T-helper 1 cell treated with Interleukin-12 subunit alpha and Interleukin-12 subunit beta and Interleukin-4 antibody, amounts not matched to agents 30 ng/mL and 1 ng/mL, for 36 hours (primary cell): Measurements from ENCODE around the gene WNT8B. TPM values are rescaled to one million over a fixed set of nuclear protein-coding genes. Genes with fewer than 3 reads are reported as not detected.

Source experiments
- intact Hi-C: fragments of 100-400 bp; cut with micrococcal nuclease; formaldehyde crosslinking; loops from one replicate; pipeline ENCODE4 v1.15.1; 2024
- total RNA-seq: library from RNA; stranded (reverse); gene quantifications from 2 replicates; pipeline ENCODE4 v1.2.3, GENCODE V29; 2022

Gene WNT8B
- total RNA-seq, 1 donor from 2014 or later = not detected

- intact Hi-C loops = no loop called here
These were observed 54.0 kb downstream of the WNT8B start for GRCh38 chr10:100516847-100517246.

GRCh38 chr10:100518761-100519241 lies 56.0 kb downstream of the WNT8B start:
- intact Hi-C loops = loop anchor here (1.0 kb wide), 6 partner anchors 10 to 180 kb away; partner anchors contain the start of gene HIF1AN

GRCh38 chr10:100519311-100520051 lies 56.7 kb downstream of the WNT8B start, which contains the start of gene SEC31B:
SEC31B (minus strand) TSS chr10:100519861; CDS start chr10:100516952, 2,909 bp downstream.
- intact Hi-C loops = no loop called here

GRCh38 chr10:100520811-100521210 lies 58.0 kb downstream of the WNT8B start:
- intact Hi-C loops = no loop called here

- intact Hi-C loops = no loop called here
These were observed 59.4 kb downstream of the WNT8B start for GRCh38 chr10:100522107-100522801.

GRCh38 chr10:100522945-100523344 lies 60.1 kb downstream of the WNT8B start:
- intact Hi-C loops = no loop called here

- intact Hi-C loops = no loop called here
These were observed 61.4 kb downstream of the WNT8B start for GRCh38 chr10:100524206-100524605.

- intact Hi-C loops = no loop called here
These were observed 61.8 kb downstream of the WNT8B start for GRCh38 chr10:100524638-100525037.

- intact Hi-C loops = loop anchor here (1.0 to 2.0 kb wide), 4 partner anchors 17 to 342 kb away; partner anchors contain the start of genes ERLIN1 and SCD
These were observed 65.5 kb downstream of the WNT8B start for GRCh38 chr10:100528123-100528886.

GRCh38 chr10:100528921-100529474 lies 66.2 kb downstream of the WNT8B start:
- intact Hi-C loops = loop anchor here (1.0 to 2.0 kb wide), 5 partner anchors 18 to 342 kb away; partner anchors contain the start of genes BLOC1S2, ERLIN1 and SCD

- intact Hi-C loops = loop anchor here (1.0 to 10.0 kb wide), 6 partner anchors 159 to 1973 kb away; partner anchors contain the start of genes ACTR1A, BLOC1S2, ERLIN1 and KAZALD1
These were observed 66.9 kb downstream of the WNT8B start, which contains the start of gene NDUFB8 for GRCh38 chr10:100529475-100530298. NDUFB8 (minus strand) TSS chr10:100529871; CDS start chr10:100529851, 20 bp downstream.

- intact Hi-C loops = loop anchor here (5.0 to 10.0 kb wide), 2 partner anchors 533 to 1971 kb away; partner anchors contain the start of genes ACTR1A, KAZALD1 and SUFU
These were observed 69.0 kb downstream of the WNT8B start for GRCh38 chr10:100531761-100532160.

Other genes starting within 250 kb of the WNT8B start
- gene CHUK, start 233.4 kb upstream of the WNT8B start, total RNA-seq = 29.7 and 30.3 TPM in 2 replicates
- 40.7 and 42.0 TPM in 2 replicates for gene CWF19L1, start 195.4 kb upstream of the WNT8B start, total RNA-seq
- gene BLOC1S2, start 176.3 kb upstream of the WNT8B start, total RNA-seq = 56.3 and 63.2 TPM in 2 replicates
- gene PKD2L1, start 132.8 kb upstream of the WNT8B start, total RNA-seq = 0.20 and 0.24 TPM in 2 replicates
- gene SCD, start 115.8 kb upstream of the WNT8B start, total RNA-seq = 123 and 125 TPM in 2 replicates
- gene SEC31B, start 56.9 kb downstream of the WNT8B start, total RNA-seq = 260 and 267 TPM in 2 replicates
- gene NDUFB8, start 66.9 kb downstream of the WNT8B start, total RNA-seq = 325 and 339 TPM in 2 replicates
- gene HIF1AN, start 72.9 kb downstream of the WNT8B start, total RNA-seq = 58.3 and 63.1 TPM in 2 replicates